ENCODE data around the gene PCYT1B. TPM values are rescaled to one million over a fixed set of nuclear protein-coding genes. Genes with fewer than 3 reads are reported as not detected.

PCYT1B gene
- total and polyA plus RNA-seq, 2 donors (not counting 1 experiment from before 2014, with no cell fraction given), result not detected

DNA sequence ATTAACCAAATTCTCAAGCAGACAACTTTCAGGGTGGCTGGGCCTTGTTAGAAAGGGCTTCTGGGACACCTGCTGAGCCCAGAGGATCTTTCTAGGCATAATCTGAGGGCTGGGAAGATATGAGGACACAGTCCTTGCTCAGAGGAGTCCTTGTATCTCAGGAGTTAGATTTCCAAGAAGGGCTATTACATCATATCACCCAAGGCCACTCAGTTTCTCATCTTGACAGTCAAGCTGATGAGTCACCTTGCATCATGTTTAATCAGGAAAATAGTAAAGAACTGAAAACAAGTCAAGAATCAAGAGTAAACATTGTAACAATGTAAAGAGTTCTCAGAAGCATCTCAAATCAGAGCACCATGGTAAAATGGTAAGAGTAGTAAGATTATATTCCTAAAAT is 4.0 kb downstream of the PCYT1B start:
- Histone ChIP-seq H3K4me3 (ENCODE audit: control extremely low read depth in 1 of 5, extremely low read depth in 1 of 5, insufficient read depth in 1 of 5, low read depth in 2 of 5, low read length in 4 of 5) (no peak overlapping the region), H4K20me1 (ENCODE audit: control insufficient read depth, insufficient read depth, low read length, poor library complexity, severe bottlenecking) (no peaks in the 10 kb centered on the region), H3K27me3 (replicated peaks in 1 of 4; ENCODE audit: control extremely low read depth in 1 of 4, control insufficient read depth in 3 of 4, insufficient read depth in 4 of 4, low read length in 3 of 4) (peaks cover 0 to 15% (median 6%) of the 10 kb centered on the region in 4 experiments), H3K36me3 (replicated peaks in 1 of 2; ENCODE audit: control extremely low read depth in 1 of 2, control insufficient read depth in 1 of 2, extremely low read depth in 1 of 2, insufficient read depth in 2 of 2, low read length in 1 of 2) (no peaks in the 10 kb centered on the region), H3K9me3 (ENCODE audit: control extremely low read depth in 1 of 3, control insufficient read depth in 2 of 3, insufficient read depth in 1 of 3, low read length in 2 of 3) (no peaks in the 10 kb centered on the region), H3K4me1 (ENCODE audit: control insufficient read depth in 2 of 2, insufficient read depth in 2 of 2, low read length in 2 of 2) (peaks cover 13 to 17% of the 10 kb centered on the region in 2 donors), H3K27ac (ENCODE audit: low read length in 2 of 2) (no peak overlapping the region), H3K79me2 (ENCODE audit: control insufficient read depth, insufficient read depth, low read length) (no peaks in the 10 kb centered on the region), H3K4me2 (replicated peaks; ENCODE audit: low read depth, low read length, poor library complexity, severe bottlenecking) (no peak overlapping the region), H2AFZ (ENCODE audit: insufficient read depth, low read depth, low read length, poor library complexity, severe bottlenecking) (no peak overlapping the region), H3K9ac (ENCODE audit: low read length) (no peak overlapping the region)
- ChIA-PET POLR2A (no interaction called here), CTCF (no interaction called here)
- H3K4me3 Mint-ChIP-seq, result no peak overlapping the region
- peaks cover 21% of the 10 kb centered on the region for H3K4me1 Mint-ChIP-seq
- no peak for DNase-seq
- no peaks in the 10 kb centered on the region for H3K9me3 Mint-ChIP-seq (ENCODE audit: insufficient read depth)
- TF ChIP-seq, protein P1, sequence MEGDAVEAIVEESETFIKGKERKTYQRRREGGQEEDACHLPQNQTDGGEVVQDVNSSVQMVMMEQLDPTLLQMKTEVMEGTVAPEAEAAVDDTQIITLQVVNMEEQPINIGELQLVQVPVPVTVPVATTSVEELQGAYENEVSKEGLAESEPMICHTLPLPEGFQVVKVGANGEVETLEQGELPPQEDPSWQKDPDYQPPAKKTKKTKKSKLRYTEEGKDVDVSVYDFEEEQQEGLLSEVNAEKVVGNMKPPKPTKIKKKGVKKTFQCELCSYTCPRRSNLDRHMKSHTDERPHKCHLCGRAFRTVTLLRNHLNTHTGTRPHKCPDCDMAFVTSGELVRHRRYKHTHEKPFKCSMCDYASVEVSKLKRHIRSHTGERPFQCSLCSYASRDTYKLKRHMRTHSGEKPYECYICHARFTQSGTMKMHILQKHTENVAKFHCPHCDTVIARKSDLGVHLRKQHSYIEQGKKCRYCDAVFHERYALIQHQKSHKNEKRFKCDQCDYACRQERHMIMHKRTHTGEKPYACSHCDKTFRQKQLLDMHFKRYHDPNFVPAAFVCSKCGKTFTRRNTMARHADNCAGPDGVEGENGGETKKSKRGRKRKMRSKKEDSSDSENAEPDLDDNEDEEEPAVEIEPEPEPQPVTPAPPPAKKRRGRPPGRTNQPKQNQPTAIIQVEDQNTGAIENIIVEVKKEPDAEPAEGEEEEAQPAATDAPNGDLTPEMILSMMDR (IDR thresholded peaks at IDR 0.05), result no peak
- no peak for TF ChIP-seq EZH2 (IDR thresholded peaks at IDR 0.05; ENCODE audit: borderline replicate concordance, insufficient read depth, low read depth, low read length, poor library complexity, severe bottlenecking)
- peaks cover 16% of the 10 kb centered on the region for H3K27me3 Mint-ChIP-seq
- H3K27ac Mint-ChIP-seq, result no peak overlapping the region
- ATAC-seq (ENCODE audit: low read depth), result no peak
- intact Hi-C loops (cut with micrococcal nuclease), result no loop called here

DNA sequence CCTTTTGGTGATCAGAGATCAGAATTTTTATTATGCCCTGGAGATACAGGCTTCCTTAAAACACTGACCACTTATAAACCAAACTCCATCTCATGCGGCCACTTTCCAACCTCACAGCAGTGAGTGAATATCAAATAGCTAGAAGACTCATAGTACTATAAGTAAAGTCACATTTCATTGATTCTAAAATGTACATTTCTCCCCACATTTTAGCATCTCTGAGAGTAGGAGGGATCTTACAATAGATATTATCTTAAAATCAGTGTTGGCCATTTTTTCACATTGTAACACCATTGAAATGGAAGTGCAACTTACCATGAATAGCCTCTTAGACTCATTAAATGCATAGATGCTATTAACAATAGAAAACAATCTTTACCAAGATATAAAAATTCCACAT is 17.4 kb downstream of the PCYT1B start:
- intact Hi-C loops (cut with micrococcal nuclease), result no loop called here
- Histone ChIP-seq H3K27me3 (replicated peaks in 1 of 4; ENCODE audit: control extremely low read depth in 1 of 4, control insufficient read depth in 3 of 4, insufficient read depth in 4 of 4, low read length in 3 of 4) (no peaks in the 10 kb centered on the region), H2AFZ (ENCODE audit: insufficient read depth, low read depth, low read length, poor library complexity, severe bottlenecking) (no peak overlapping the region), H3K36me3 (replicated peaks in 1 of 2; ENCODE audit: control extremely low read depth in 1 of 2, control insufficient read depth in 1 of 2, extremely low read depth in 1 of 2, insufficient read depth in 2 of 2, low read length in 1 of 2) (no peaks in the 10 kb centered on the region), H3K9me3 (ENCODE audit: control extremely low read depth in 1 of 3, control insufficient read depth in 2 of 3, insufficient read depth in 1 of 3, low read length in 2 of 3) (no peaks in the 10 kb centered on the region), H3K4me2 (replicated peaks; ENCODE audit: low read depth, low read length, poor library complexity, severe bottlenecking) (no peak overlapping the region), H4K20me1 (ENCODE audit: control insufficient read depth, insufficient read depth, low read length, poor library complexity, severe bottlenecking) (no peaks in the 10 kb centered on the region), H3K9ac (ENCODE audit: low read length) (no peak overlapping the region), H3K4me1 (ENCODE audit: control insufficient read depth in 2 of 2, insufficient read depth in 2 of 2, low read length in 2 of 2) (no peaks in the 10 kb centered on the region), H3K4me3 (ENCODE audit: control extremely low read depth in 1 of 5, extremely low read depth in 1 of 5, insufficient read depth in 1 of 5, low read depth in 2 of 5, low read length in 4 of 5) (no peak overlapping the region), H3K79me2 (ENCODE audit: control insufficient read depth, insufficient read depth, low read length) (no peaks in the 10 kb centered on the region), H3K27ac (ENCODE audit: low read length in 2 of 2) (no peak overlapping the region)
- no CpG with 5 or more reads among the region's 1 CpG for WGBS (ENCODE audit: insufficient coverage)
- ChIA-PET CTCF (no interaction called here), POLR2A (no interaction called here)
- no peak overlapping the region for H3K27ac Mint-ChIP-seq
- no peaks in the 10 kb centered on the region for H3K4me1 Mint-ChIP-seq
- H3K27me3 Mint-ChIP-seq, result peaks cover 11% of the 10 kb centered on the region
- H3K4me3 Mint-ChIP-seq, result no peak overlapping the region
- H3K9me3 Mint-ChIP-seq (ENCODE audit: insufficient read depth), result no peaks in the 10 kb centered on the region
- DNase-seq (no peak), ATAC-seq (ENCODE audit: low read depth) (no peak)
- TF ChIP-seq EZH2 (IDR thresholded peaks at IDR 0.05; ENCODE audit: borderline replicate concordance, insufficient read depth, low read depth, low read length, poor library complexity, severe bottlenecking), result no peak
- TF ChIP-seq, protein P1 (IDR thresholded peaks at IDR 0.05), result no peak

Measured in B cell (primary cell).